ENCODE measurements around the gene CFAP69. TPM values are rescaled to one million over a fixed set of nuclear protein-coding genes. Genes with fewer than 3 reads are reported as not detected.

CFAP69 gene
- total RNA-seq, 1 donor from 2014 or later, result 3.6 TPM

GRCh38 chr7:90225601-90226000, 19.4 kb upstream of the CFAP69 start:
- no peaks in the 10 kb centered on the region for H3K27me3 ChIP-seq (ENCODE audit: control insufficient read depth, insufficient read depth, low read length)
- no peak for TF ChIP-seq CTCF (IDR thresholded peaks at IDR 0.05; ENCODE audit: insufficient read depth, low read length, poor library complexity, severe bottlenecking)
- H3K4me3 ChIP-seq (ENCODE audit: low read depth, low read length), result no peak overlapping the region
- H3K36me3 ChIP-seq (ENCODE audit: control insufficient read depth, insufficient read depth, low read length), result no peaks in the 10 kb centered on the region
- DNase-seq (ENCODE audit: low read depth), result no peak

GRCh38 chr7:90227259-90227658, 17.7 kb upstream of the CFAP69 start:
- no peak overlapping the region for H3K4me3 ChIP-seq (ENCODE audit: low read depth, low read length)
- DNase-seq (ENCODE audit: low read depth), result no peak
- no peaks in the 10 kb centered on the region for H3K36me3 ChIP-seq (ENCODE audit: control insufficient read depth, insufficient read depth, low read length)
- no peak for TF ChIP-seq CTCF (IDR thresholded peaks at IDR 0.05; ENCODE audit: insufficient read depth, low read length, poor library complexity, severe bottlenecking)
- no peaks in the 10 kb centered on the region for H3K27me3 ChIP-seq (ENCODE audit: control insufficient read depth, insufficient read depth, low read length)

- H3K36me3 ChIP-seq (ENCODE audit: control insufficient read depth, insufficient read depth, low read length), result no peaks in the 10 kb centered on the region
- no peak for TF ChIP-seq CTCF (IDR thresholded peaks at IDR 0.05; ENCODE audit: insufficient read depth, low read length, poor library complexity, severe bottlenecking)
- DNase-seq (ENCODE audit: low read depth), result no peak
- no peaks in the 10 kb centered on the region for H3K27me3 ChIP-seq (ENCODE audit: control insufficient read depth, insufficient read depth, low read length)
- H3K4me3 ChIP-seq (ENCODE audit: low read depth, low read length), result no peak overlapping the region
Measured at GRCh38 chr7:90229682-90230081, 15.3 kb upstream of the CFAP69 start.

- H3K36me3 ChIP-seq (ENCODE audit: control insufficient read depth, insufficient read depth, low read length), result no peaks in the 10 kb centered on the region
- DNase-seq (ENCODE audit: low read depth), result no peak
- H3K27me3 ChIP-seq (ENCODE audit: control insufficient read depth, insufficient read depth, low read length), result no peaks in the 10 kb centered on the region
- no peak overlapping the region for H3K4me3 ChIP-seq (ENCODE audit: low read depth, low read length)
- no peak for TF ChIP-seq CTCF (IDR thresholded peaks at IDR 0.05; ENCODE audit: insufficient read depth, low read length, poor library complexity, severe bottlenecking)
Measured at GRCh38 chr7:90230834-90231233, 14.1 kb upstream of the CFAP69 start.

GRCh38 chr7:90231304-90231703, 13.7 kb upstream of the CFAP69 start:
- TF ChIP-seq CTCF (IDR thresholded peaks at IDR 0.05; ENCODE audit: insufficient read depth, low read length, poor library complexity, severe bottlenecking), result no peak
- H3K36me3 ChIP-seq (ENCODE audit: control insufficient read depth, insufficient read depth, low read length), result no peaks in the 10 kb centered on the region

GRCh38 chr7:90232430-90232829, 12.5 kb upstream of the CFAP69 start:
- TF ChIP-seq CTCF (IDR thresholded peaks at IDR 0.05; ENCODE audit: insufficient read depth, low read length, poor library complexity, severe bottlenecking), result no peak
- no peak for DNase-seq (ENCODE audit: low read depth)
- H3K4me3 ChIP-seq (ENCODE audit: low read depth, low read length), result no peak overlapping the region
- H3K36me3 ChIP-seq (ENCODE audit: control insufficient read depth, insufficient read depth, low read length), result no peaks in the 10 kb centered on the region
- H3K27me3 ChIP-seq (ENCODE audit: control insufficient read depth, insufficient read depth, low read length), result no peaks in the 10 kb centered on the region

More at GRCh38 chr7:90231304-90231703, 13.7 kb upstream of the CFAP69 start:
- Histone ChIP-seq H3K27me3 (ENCODE audit: control insufficient read depth, insufficient read depth, low read length) (no peaks in the 10 kb centered on the region), H3K4me3 (ENCODE audit: low read depth, low read length) (no peak overlapping the region)
- DNase-seq (ENCODE audit: low read depth), result no peak
